GM23248 (cell line): Measurements from ENCODE around the gene MAML2.

Experiments used
- EZH2 ChIP-seq: fragments of 200-600 bp; sonication (generic); IDR thresholded peaks from 2 replicates; pipeline ENCODE4 v1.6.1; 2018; ENCODE audit warnings: antibody characterized with exemption, mild to moderate bottlenecking; ENCODE audit not compliant: insufficient read depth, poor library complexity, severe bottlenecking
- EZH2phosphoT487 ChIP-seq: fragments of 200-600 bp; sonication (generic); IDR thresholded peaks from 2 replicates; pipeline ENCODE4 v1.6.1; 2018; ENCODE audit warnings: antibody characterized with exemption, moderate library complexity, mild to moderate bottlenecking, low read depth; ENCODE audit not compliant: insufficient read depth

GRCh38 chr11:96242971-96243647 lies 99.9 kb downstream of the MAML2 start:
- TF ChIP-seq EZH2phosphoT487: no peak
- no peak for TF ChIP-seq EZH2
